Measurements from ENCODE around the gene OGDH. TPM values are rescaled to one million over a fixed set of nuclear protein-coding genes. Genes with fewer than 3 reads are reported as not detected.
"Not testable (repeated sequence)": the region's sequence is repeated elsewhere in the genome, so short reads cannot be mapped to it uniquely, and the experiment has no call there.

Gene OGDH
- total and polyA plus RNA-seq, 2 experiments from 2014 or later = 31.4 to 75.3 TPM

GRCh38 chr7:44713141-44713540, 106.7 kb downstream of the OGDH start:
- Histone ChIP-seq H3K4me1 (ENCODE audit: insufficient read depth) (peaks cover 10% of the 10 kb centered on the region), H3K4me3 (no peak overlapping the region), H2AFZ (no peak overlapping the region), H4K20me1 (ENCODE audit: insufficient read depth) (no peaks in the 10 kb centered on the region), H3K27me3 (replicated peaks; ENCODE audit: insufficient read depth) (no peaks in the 10 kb centered on the region), H3K27ac (no peak overlapping the region), H3K36me3 (ENCODE audit: low read depth) (no peaks in the 10 kb centered on the region), H3K9ac (no peak overlapping the region), H3K9me2 (ENCODE audit: insufficient read depth) (no peaks in the 10 kb centered on the region), H3K79me2 (ENCODE audit: insufficient read depth) (no peaks in the 10 kb centered on the region), H3F3A (ENCODE audit: insufficient read depth) (no peaks in the 10 kb centered on the region), H3K4me2 (ENCODE audit: unreplicated experiment) (no peak overlapping the region), H3K9me3 (ENCODE audit: low read depth) (no peaks in the 10 kb centered on the region)
- 97% methylated on average over 2 of the region's 2 CpGs; no CpG with 5 or more reads in 1 of the 2 experiments for WGBS, 2 experiments (ENCODE audit: low coverage in 1 of 2, low lambda C conversion rate in 2 of 2, missing lambda C conversion rate in 2 of 2)
- in situ Hi-C loops (cut with MboI) = no loop called here
- no peak for DNase-seq
- TF ChIP-seq EZH2 (IDR thresholded peaks at IDR 0.05; ENCODE audit: insufficient read depth, poor library complexity, severe bottlenecking) (no peak), EZH2phosphoT487 (IDR thresholded peaks at IDR 0.05; ENCODE audit: insufficient read depth, low read depth) (no peak)

DNA sequence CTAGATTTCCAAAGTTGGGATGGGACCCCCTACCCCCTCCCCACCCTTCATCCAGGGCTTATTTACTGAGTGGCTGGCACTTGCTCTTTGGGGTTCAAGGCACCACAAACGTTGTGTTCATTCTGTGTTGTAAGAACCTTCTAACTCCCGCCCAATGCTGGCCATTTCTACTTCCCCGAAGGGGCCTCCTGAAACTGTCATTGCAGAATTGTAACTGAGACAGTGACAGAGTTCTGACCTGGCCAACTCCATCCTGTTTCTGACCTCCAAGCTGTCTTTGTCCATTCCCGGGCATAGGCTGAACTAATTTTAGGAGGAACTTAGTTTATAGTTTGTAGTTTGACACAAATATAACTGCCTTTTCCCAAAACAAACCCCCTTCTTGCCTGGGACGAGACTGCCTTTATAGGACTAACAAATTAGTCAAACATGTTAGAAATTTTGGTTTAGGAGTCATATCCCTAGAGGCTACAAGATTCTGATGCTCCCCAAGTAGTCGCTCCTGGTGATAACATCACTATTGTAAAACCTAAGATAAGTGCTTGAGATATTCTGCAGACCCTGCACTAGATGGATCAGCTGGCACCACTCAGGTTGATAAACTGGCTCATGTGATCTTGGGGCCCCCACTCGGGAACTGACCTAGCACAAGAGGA, 107.4 kb downstream of the OGDH start:
- in situ Hi-C loops (cut with MboI) = no loop called here
- H3F3A ChIP-seq (ENCODE audit: insufficient read depth) = no peaks in the 10 kb centered on the region
- peak overlapping the region; percentile 43 for H3K4me2 ChIP-seq (ENCODE audit: unreplicated experiment)
- no peak for TF ChIP-seq EZH2phosphoT487 (IDR thresholded peaks at IDR 0.05; ENCODE audit: insufficient read depth, low read depth)
- no peak for TF ChIP-seq EZH2 (IDR thresholded peaks at IDR 0.05; ENCODE audit: insufficient read depth, poor library complexity, severe bottlenecking)
- H3K9ac ChIP-seq = no peak overlapping the region
- no peak overlapping the region for H3K4me3 ChIP-seq
- H3K4me1 ChIP-seq (ENCODE audit: insufficient read depth) = peaks cover 10% of the 10 kb centered on the region
- H3K27ac ChIP-seq = no peak overlapping the region
- H3K36me3 ChIP-seq (ENCODE audit: low read depth) = no peaks in the 10 kb centered on the region
- H3K79me2 ChIP-seq (ENCODE audit: insufficient read depth) = no peaks in the 10 kb centered on the region
- no peak overlapping the region for H2AFZ ChIP-seq
- WGBS, 2 experiments (ENCODE audit: low coverage in 1 of 2, low lambda C conversion rate in 2 of 2, missing lambda C conversion rate in 2 of 2) = 33 to 41% methylated on average over 7 of the region's 7 CpGs
- no peaks in the 10 kb centered on the region for H3K9me3 ChIP-seq (ENCODE audit: low read depth)
- H4K20me1 ChIP-seq (ENCODE audit: insufficient read depth) = no peaks in the 10 kb centered on the region
- H3K27me3 ChIP-seq (replicated peaks; ENCODE audit: insufficient read depth) = no peaks in the 10 kb centered on the region
- no peaks in the 10 kb centered on the region for H3K9me2 ChIP-seq (ENCODE audit: insufficient read depth)
- DNase-seq = peak; percentile 60

GRCh38 chr7:44716205-44716604, 109.8 kb downstream of the OGDH start:
- H3K9me3 ChIP-seq (ENCODE audit: low read depth) = no peaks in the 10 kb centered on the region
- WGBS, 2 experiments (ENCODE audit: low coverage in 1 of 2, low lambda C conversion rate in 2 of 2, missing lambda C conversion rate in 2 of 2) = 80 to 90% methylated on average over 3 of the region's 3 CpGs
- no peak overlapping the region for H3K27ac ChIP-seq
- H2AFZ ChIP-seq = no peak overlapping the region
- no peaks in the 10 kb centered on the region for H3K36me3 ChIP-seq (ENCODE audit: low read depth)
- no peaks in the 10 kb centered on the region for H4K20me1 ChIP-seq (ENCODE audit: insufficient read depth)
- no peaks in the 10 kb centered on the region for H3F3A ChIP-seq (ENCODE audit: insufficient read depth)
- DNase-seq = no peak
- in situ Hi-C loops (cut with MboI) = no loop called here
- H3K9me2 ChIP-seq (ENCODE audit: insufficient read depth) = no peaks in the 10 kb centered on the region
- no peaks in the 10 kb centered on the region for H3K27me3 ChIP-seq (replicated peaks; ENCODE audit: insufficient read depth)
- H3K4me2 ChIP-seq (ENCODE audit: unreplicated experiment) = no peak overlapping the region
- no peak overlapping the region for H3K9ac ChIP-seq
- H3K79me2 ChIP-seq (ENCODE audit: insufficient read depth) = no peaks in the 10 kb centered on the region
- no peak overlapping the region for H3K4me3 ChIP-seq
- peaks cover 10% of the 10 kb centered on the region for H3K4me1 ChIP-seq (ENCODE audit: insufficient read depth)
- no peak for TF ChIP-seq EZH2phosphoT487 (IDR thresholded peaks at IDR 0.05; ENCODE audit: insufficient read depth, low read depth)

DNA sequence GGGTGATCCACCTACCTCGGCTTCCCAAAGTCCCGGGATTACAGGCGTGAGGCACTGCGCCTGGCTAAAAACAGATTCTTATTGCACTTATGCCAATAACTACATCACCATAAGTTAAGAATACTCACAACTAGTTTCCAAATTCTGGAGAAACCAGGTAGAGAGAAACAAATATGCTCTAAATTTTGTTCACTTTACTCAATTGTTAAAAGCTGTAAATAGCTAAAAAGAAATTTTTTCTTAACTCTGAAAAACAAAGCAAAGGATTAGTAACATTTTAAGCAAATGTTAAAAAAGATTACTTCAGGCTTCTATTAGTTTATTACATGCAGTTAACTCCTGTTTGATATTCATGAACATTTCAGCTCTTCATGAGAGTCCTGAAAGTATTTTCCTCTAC, 113.9 kb downstream of the OGDH start:
- Histone ChIP-seq H3K4me3 (no peak overlapping the region), H3K9me3 (ENCODE audit: low read depth) (no peaks in the 10 kb centered on the region), H3K36me3 (ENCODE audit: low read depth) (no peaks in the 10 kb centered on the region), H3F3A (ENCODE audit: insufficient read depth) (no peaks in the 10 kb centered on the region), H4K20me1 (ENCODE audit: insufficient read depth) (no peaks in the 10 kb centered on the region), H3K9ac (no peak overlapping the region), H2AFZ (no peak overlapping the region), H3K27me3 (replicated peaks; ENCODE audit: insufficient read depth) (no peaks in the 10 kb centered on the region), H3K4me2 (ENCODE audit: unreplicated experiment) (no peak overlapping the region), H3K9me2 (ENCODE audit: insufficient read depth) (no peaks in the 10 kb centered on the region), H3K27ac (no peak overlapping the region), H3K79me2 (ENCODE audit: insufficient read depth) (no peaks in the 10 kb centered on the region), H3K4me1 (ENCODE audit: insufficient read depth) (no peaks in the 10 kb centered on the region)
- WGBS, 2 experiments (ENCODE audit: low coverage in 1 of 2, low lambda C conversion rate in 2 of 2, missing lambda C conversion rate in 2 of 2) = 82 to 91% methylated on average over 4 of the region's 4 CpGs
- in situ Hi-C loops (cut with MboI) = no loop called here
- DNase-seq = no peak
- TF ChIP-seq EZH2phosphoT487 (IDR thresholded peaks at IDR 0.05; ENCODE audit: insufficient read depth, low read depth) = no peak
- TF ChIP-seq EZH2 (IDR thresholded peaks at IDR 0.05; ENCODE audit: insufficient read depth, poor library complexity, severe bottlenecking) = no peak

GRCh38 chr7:44724276-44724675, 117.8 kb downstream of the OGDH start:
- in situ Hi-C loops (cut with MboI) = no loop called here
- no peak overlapping the region for H3K4me3 ChIP-seq
- H3K36me3 ChIP-seq (ENCODE audit: low read depth) = no peaks in the 10 kb centered on the region
- DNase-seq = no peak
- H3F3A ChIP-seq (ENCODE audit: insufficient read depth) = peaks cover 24% of the 10 kb centered on the region
- no peaks in the 10 kb centered on the region for H3K27me3 ChIP-seq (replicated peaks; ENCODE audit: insufficient read depth)
- H3K4me1 ChIP-seq (ENCODE audit: insufficient read depth) = peaks cover 20% of the 10 kb centered on the region
- 88 to 91% methylated on average over 4 of the region's 4 CpGs for whole genome bisulfite sequencing, 2 experiments (ENCODE audit: low coverage in 1 of 2, low lambda C conversion rate in 2 of 2, missing lambda C conversion rate in 2 of 2)
- H3K27ac ChIP-seq = no peak overlapping the region
- H3K79me2 ChIP-seq (ENCODE audit: insufficient read depth) = no peaks in the 10 kb centered on the region
- no peaks in the 10 kb centered on the region for H3K9me3 ChIP-seq (ENCODE audit: low read depth)
- no peaks in the 10 kb centered on the region for H4K20me1 ChIP-seq (ENCODE audit: insufficient read depth)
- no peak overlapping the region for H3K4me2 ChIP-seq (ENCODE audit: unreplicated experiment)
- no peaks in the 10 kb centered on the region for H3K9me2 ChIP-seq (ENCODE audit: insufficient read depth)
- TF ChIP-seq EZH2 (IDR thresholded peaks at IDR 0.05; ENCODE audit: insufficient read depth, poor library complexity, severe bottlenecking) = no peak
- no peak for TF ChIP-seq EZH2phosphoT487 (IDR thresholded peaks at IDR 0.05; ENCODE audit: insufficient read depth, low read depth)
- H2AFZ ChIP-seq = no peak overlapping the region
- no peak overlapping the region for H3K9ac ChIP-seq

GRCh38 chr7:44726250-44726649, 119.8 kb downstream of the OGDH start:
- Histone ChIP-seq H3K4me1 (ENCODE audit: insufficient read depth) (peaks cover 20% of the 10 kb centered on the region), H3K27ac (peak overlapping the region; percentile 93), H3F3A (ENCODE audit: insufficient read depth) (peaks cover 24% of the 10 kb centered on the region)
- not testable (repeated sequence) for H2AFZ ChIP-seq; H3K9me2 ChIP-seq (ENCODE audit: insufficient read depth); H3K9me3 ChIP-seq (ENCODE audit: low read depth); H3K79me2 ChIP-seq (ENCODE audit: insufficient read depth); H3K9ac ChIP-seq; H3K4me2 ChIP-seq (ENCODE audit: unreplicated experiment); H3K4me3 ChIP-seq; DNase-seq; H3K27me3 ChIP-seq (replicated peaks; ENCODE audit: insufficient read depth); H3K36me3 ChIP-seq (ENCODE audit: low read depth); H4K20me1 ChIP-seq (ENCODE audit: insufficient read depth)
- in situ Hi-C loops (cut with MboI) = loop anchor here (5.0 kb wide), 1 partner anchor 49 kb away; no protein-coding TSS in a partner anchor
- 72 to 74% methylated on average over 7 of the region's 7 CpGs for WGBS, 2 experiments (ENCODE audit: low coverage in 1 of 2, low lambda C conversion rate in 2 of 2, missing lambda C conversion rate in 2 of 2)
